Trophoblast cell (in vitro differentiated cells and primary cell): ENCODE results near the gene WNT1.

Source experiments
- DNase-seq, 2 donors: peaks; one replicate each; pipeline ENCODE4 v3.0.0-alpha.2; 2016
- H2AFZ ChIP-seq: 2 replicates; pipeline ENCODE4 v1.6.1; 2013; ENCODE audit warnings: low read length, moderate library complexity, mild to moderate bottlenecking; ENCODE audit not compliant: insufficient read depth, poor library complexity
- H2AK5ac ChIP-seq: 2 replicates; pipeline ENCODE4 v1.6.1; 2013; ENCODE audit warnings: mild to moderate bottlenecking, low read length
- H2BK120ac ChIP-seq: 2 replicates; pipeline ENCODE4 v1.6.1; 2013; ENCODE audit warnings: low read length, mild to moderate bottlenecking, moderate library complexity; ENCODE audit not compliant: insufficient read depth, poor library complexity
- H2BK12ac ChIP-seq: 2 replicates; pipeline ENCODE4 v1.6.1; 2013; ENCODE audit warnings: mild to moderate bottlenecking, low read length, moderate library complexity
- H2BK5ac ChIP-seq: 2 replicates; pipeline ENCODE4 v1.6.1; 2013; ENCODE audit warnings: low read length, low read depth, moderate library complexity, mild to moderate bottlenecking; ENCODE audit not compliant: poor library complexity
- H3K14ac ChIP-seq: 2 replicates; pipeline ENCODE4 v1.6.1; 2013; ENCODE audit warnings: mild to moderate bottlenecking, low read length
- H3K18ac ChIP-seq: 2 replicates; pipeline ENCODE4 v1.6.1; 2013; ENCODE audit warnings: mild to moderate bottlenecking, low read length
- H3K23ac ChIP-seq: 2 replicates; pipeline ENCODE4 v1.6.1; 2013; ENCODE audit warnings: low read length
- H3K27ac ChIP-seq: 2 replicates; pipeline ENCODE4 v1.5.1; 2013; ENCODE audit warnings: low read depth, mild to moderate bottlenecking, inconsistent platforms, low read length, moderate library complexity
- H3K27me3 ChIP-seq: 2 replicates; pipeline ENCODE4 v1.6.1; 2013; ENCODE audit warnings: inconsistent platforms, mild to moderate bottlenecking, low read length, moderate library complexity; ENCODE audit not compliant: insufficient read depth
- H3K36me3 ChIP-seq, 2 experiments: 1 replicate in 1 of 2; 2 replicates in 1 of 2; pipeline ENCODE4 v1.6.1; 2013; ENCODE audit warnings: low read length in 2 of 2, mild to moderate bottlenecking in 2 of 2, moderate library complexity in 1 of 2; ENCODE audit not compliant: insufficient read depth in 2 of 2, control insufficient read depth in 1 of 2
- H3K4ac ChIP-seq: 2 replicates; pipeline ENCODE4 v1.6.1; 2013; ENCODE audit warnings: low read depth, mild to moderate bottlenecking, low read length, moderate library complexity
- H3K4me1 ChIP-seq, 2 experiments: 1 replicate in 1 of 2; 2 replicates in 1 of 2; pipeline ENCODE4 v1.6.1; 2013; ENCODE audit warnings: low read length in 2 of 2, mild to moderate bottlenecking in 2 of 2, moderate library complexity in 1 of 2; ENCODE audit not compliant: insufficient read depth in 2 of 2, control insufficient read depth in 1 of 2
- H3K4me2 ChIP-seq: 2 replicates; pipeline ENCODE4 v1.6.1; 2013; ENCODE audit warnings: inconsistent platforms, mild to moderate bottlenecking, low read length, moderate library complexity
- H3K4me3 ChIP-seq: 2 replicates; pipeline ENCODE4 v1.5.1; 2013; ENCODE audit warnings: mild to moderate bottlenecking, low read depth, low read length, inconsistent platforms
- H3K79me1 ChIP-seq: one replicate; pipeline ENCODE4 v1.6.1; 2013; ENCODE audit warnings: low read length
- H3K79me2 ChIP-seq: 2 replicates; pipeline ENCODE4 v1.6.1; 2013; ENCODE audit warnings: low read length, mild to moderate bottlenecking; ENCODE audit not compliant: control insufficient read depth, insufficient read depth, poor library complexity
- H3K9ac ChIP-seq: 2 replicates; pipeline ENCODE4 v1.6.1; 2013; ENCODE audit warnings: mild to moderate bottlenecking, low read length
- H3K9me3 ChIP-seq: 2 replicates; pipeline ENCODE4 v1.6.1; 2013; ENCODE audit warnings: low read depth, mild to moderate bottlenecking, control low read depth, inconsistent platforms, low read length; ENCODE audit not compliant: insufficient read depth
- H4K12ac ChIP-seq: 2 replicates; pipeline ENCODE4 v1.6.1; 2013; ENCODE audit warnings: low read depth, mild to moderate bottlenecking, low read length, moderate library complexity
- H4K8ac ChIP-seq: 2 replicates; pipeline ENCODE4 v1.6.1; 2013; ENCODE audit warnings: low read depth, mild to moderate bottlenecking, low read length, moderate library complexity
- H4K91ac ChIP-seq: one replicate; pipeline ENCODE4 v1.6.1; 2013; ENCODE audit warnings: low read depth, mild to moderate bottlenecking, low read length, moderate library complexity
- WGBS: extraction: QIAGEN DNeasy Blood & Tissue Kit; methylation state at CpG from one replicate; pipeline ENCODE4 v1.1.7; 2013; ENCODE audit warnings: missing lambda C conversion rate; ENCODE audit not compliant: insufficient read length, insufficient coverage; ENCODE audit errors: extremely low coverage; 5-methylcytosine and 5-hydroxymethylcytosine counted together

Gene WNT1

GRCh38 chr12:48973531-48973930, 4.6 kb upstream of the WNT1 start:
- H4K12ac ChIP-seq, result no peak overlapping the region
- H3K14ac ChIP-seq, result no peak overlapping the region
- no peak overlapping the region for H2BK120ac ChIP-seq
- no peak overlapping the region for H3K4ac ChIP-seq
- H2AK5ac ChIP-seq, result no peak overlapping the region
- H3K18ac ChIP-seq, result no peak overlapping the region
- H3K9ac ChIP-seq, result no peak overlapping the region
- no peak overlapping the region for H3K4me2 ChIP-seq
- no peak overlapping the region for H4K91ac ChIP-seq
- peak; percentile 93 to 97 for DNase-seq
- H3K9me3 ChIP-seq, result peaks cover 4% of the 10 kb centered on the region
- no peaks in the 10 kb centered on the region for H3K79me2 ChIP-seq
- peaks cover 8 to 27% of the 10 kb centered on the region in 2 experiments for H3K4me1 ChIP-seq
- H3K27me3 ChIP-seq, result peaks cover 73% of the 10 kb centered on the region
- no peaks in the 10 kb centered on the region for H3K36me3 ChIP-seq
- H3K23ac ChIP-seq, result no peak overlapping the region
- no peak overlapping the region for H2BK5ac ChIP-seq
- H3K27ac ChIP-seq, result no peak overlapping the region
- no peaks in the 10 kb centered on the region for H3K79me1 ChIP-seq
- H2AFZ ChIP-seq, result no peak overlapping the region
- no peak overlapping the region for H2BK12ac ChIP-seq
- no CpG with 5 or more reads among the region's 12 CpGs for WGBS
- no peak overlapping the region for H4K8ac ChIP-seq
- no peak overlapping the region for H3K4me3 ChIP-seq

GRCh38 chr12:48973941-48974673, 4.0 kb upstream of the WNT1 start:
- H3K18ac ChIP-seq, result no peak overlapping the region

GRCh38 chr12:48977290-48978281, 536 bp upstream of the WNT1 start:
- no CpG with 5 or more reads among the region's 50 CpGs for WGBS
- no peak overlapping the region for H4K12ac ChIP-seq
- no peak overlapping the region for H3K18ac ChIP-seq
- no peak overlapping the region for H3K4me3 ChIP-seq
- H3K4me1 ChIP-seq, result peaks cover 24 to 35% of the 10 kb centered on the region in 2 experiments
- H2BK5ac ChIP-seq, result no peak overlapping the region
- no peak overlapping the region for H3K4ac ChIP-seq
- H3K14ac ChIP-seq, result no peak overlapping the region
- no peak overlapping the region for H2AK5ac ChIP-seq
- H4K91ac ChIP-seq, result no peak overlapping the region
- no peaks in the 10 kb centered on the region for H3K79me1 ChIP-seq
- peaks cover 9% of the 10 kb centered on the region for H3K9me3 ChIP-seq
- peaks cover 81% of the 10 kb centered on the region for H3K27me3 ChIP-seq
- no peak overlapping the region for H2AFZ ChIP-seq
- DNase-seq, result peak; percentile 84 to 94
- no peak overlapping the region for H4K8ac ChIP-seq
- no peak overlapping the region for H3K4me2 ChIP-seq
- H3K23ac ChIP-seq, result no peak overlapping the region
- H3K79me2 ChIP-seq, result no peaks in the 10 kb centered on the region
- H3K36me3 ChIP-seq, result no peaks in the 10 kb centered on the region
- no peak overlapping the region for H3K27ac ChIP-seq
- no peak overlapping the region for H2BK12ac ChIP-seq
- H2BK120ac ChIP-seq, result no peak overlapping the region
- no peak overlapping the region for H3K9ac ChIP-seq

More at GRCh38 chr12:48973941-48974673, 4.0 kb upstream of the WNT1 start:
- H3K9me3 ChIP-seq, result peaks cover 6% of the 10 kb centered on the region
- H3K79me1 ChIP-seq, result no peaks in the 10 kb centered on the region
- H2BK12ac ChIP-seq, result no peak overlapping the region
- H3K36me3 ChIP-seq, result no peaks in the 10 kb centered on the region
- no peak overlapping the region for H4K12ac ChIP-seq
- H3K4me2 ChIP-seq, result no peak overlapping the region
- no peaks in the 10 kb centered on the region for H3K79me2 ChIP-seq
- DNase-seq, result peak in 1 of 2 donors; percentile 48
- no peak overlapping the region for H3K9ac ChIP-seq
- no peak overlapping the region for H3K14ac ChIP-seq
- H2AK5ac ChIP-seq, result no peak overlapping the region
- H2BK5ac ChIP-seq, result no peak overlapping the region
- peaks cover 11 to 30% of the 10 kb centered on the region in 2 experiments for H3K4me1 ChIP-seq
- peaks cover 78% of the 10 kb centered on the region for H3K27me3 ChIP-seq
- WGBS, result no CpG with 5 or more reads among the region's 19 CpGs
- H4K91ac ChIP-seq, result no peak overlapping the region
- no peak overlapping the region for H3K27ac ChIP-seq
- H4K8ac ChIP-seq, result no peak overlapping the region
- H3K23ac ChIP-seq, result no peak overlapping the region
- no peak overlapping the region for H2BK120ac ChIP-seq
- H3K4me3 ChIP-seq, result no peak overlapping the region
- H2AFZ ChIP-seq, result no peak overlapping the region
- H3K4ac ChIP-seq, result no peak overlapping the region

GRCh38 chr12:48978741-48979601, 849 bp downstream of the WNT1 start:
- Histone ChIP-seq H3K4me2 (peak overlapping the region; percentile 40), H2AK5ac (no peak overlapping the region), H2BK120ac (no peak overlapping the region), H3K4me3 (no peak overlapping the region), H3K27me3 (peaks cover 78% of the 10 kb centered on the region), H3K23ac (no peak overlapping the region), H3K36me3 (no peaks in the 10 kb centered on the region), H2BK12ac (no peak overlapping the region), H3K79me1 (no peaks in the 10 kb centered on the region), H3K9me3 (peaks cover 9% of the 10 kb centered on the region), H3K14ac (no peak overlapping the region), H4K91ac (no peak overlapping the region), H3K18ac (no peak overlapping the region), H3K27ac (no peak overlapping the region), H4K8ac (no peak overlapping the region), H3K4ac (no peak overlapping the region), H3K79me2 (no peaks in the 10 kb centered on the region), H4K12ac (no peak overlapping the region), H2AFZ (peak overlapping the region; percentile 9), H2BK5ac (no peak overlapping the region), H3K4me1 (peaks cover 24 to 35% of the 10 kb centered on the region in 2 experiments), H3K9ac (no peak overlapping the region)
- DNase-seq, result no peak
- WGBS, result no CpG with 5 or more reads among the region's 45 CpGs
